ENCODE results near the gene SAMM50.

Gene SAMM50

GRCh38 chr22:44002324-44002723, 47.1 kb downstream of the SAMM50 start:
- POLR2A ChIA-PET = no interaction called here
- TF ChIP-seq PKNOX1 (IDR thresholded peaks at IDR 0.05) = no peak
- CTCF ChIA-PET = interaction anchor here (1.1 kb wide), 1 partner anchor 9 kb away, joined by 6 read pairs; no protein-coding TSS in a partner anchor
- DNase-seq (ENCODE audit: extremely low spot score) = no peak

GRCh38 chr22:44002997-44003396, 47.8 kb downstream of the SAMM50 start:
- TF ChIP-seq HDGF (IDR thresholded peaks at IDR 0.05; ENCODE audit: borderline replicate concordance) (no peak), ARNT (IDR thresholded peaks at IDR 0.05) (no peak), FOXK2 (IDR thresholded peaks at IDR 0.05) (no peak), LEF1 (IDR thresholded peaks at IDR 0.05; ENCODE audit: borderline replicate concordance) (no peak), BHLHE40 (IDR thresholded peaks at IDR 0.05; ENCODE audit: borderline replicate concordance) (no peak), ZNF384 (IDR thresholded peaks at IDR 0.05) (no peak), TARDBP (IDR thresholded peaks at IDR 0.05) (no peak), FOXA1 (IDR thresholded peaks at IDR 0.05) (no peak), NFRKB (IDR thresholded peaks at IDR 0.05) (no peak), ELF4 (IDR thresholded peaks at IDR 0.05) (no peak), CTBP1 (IDR thresholded peaks at IDR 0.05; ENCODE audit: borderline replicate concordance) (no peak), SUZ12 (IDR thresholded peaks at IDR 0.05) (no peak), L3MBTL2 (conservative IDR thresholded peaks at IDR 0.05) (no peak), FOXM1 (IDR thresholded peaks at IDR 0.05; ENCODE audit: borderline replicate concordance) (no peak), SP1 (IDR thresholded peaks at IDR 0.05) (no peak), PKNOX1 (IDR thresholded peaks at IDR 0.05) (no peak)
- ChIA-PET CTCF (interaction anchor here (0.9 to 1.1 kb wide), 2 partner anchors 10 to 83 kb away, joined by 3 to 6 read pairs; no protein-coding TSS in a partner anchor), POLR2A (no interaction called here)
- no peak for DNase-seq (ENCODE audit: extremely low spot score)

- ChIA-PET CTCF (interaction anchor here (0.7 to 1.4 kb wide), 5 partner anchors 10 to 619 kb away, joined by 3 to 6 read pairs (median 4); no protein-coding TSS in a partner anchor), POLR2A (no interaction called here)
- peak; percentile 48 for DNase-seq (ENCODE audit: extremely low spot score)
- TF ChIP-seq FOXA1 (IDR thresholded peaks at IDR 0.05) (no peak), NFRKB (IDR thresholded peaks at IDR 0.05) (no peak)
Observed at GRCh38 chr22:44003405-44004103, 48.3 kb downstream of the SAMM50 start.

GRCh38 chr22:44004104-44004460, 48.8 kb downstream of the SAMM50 start:
- TF ChIP-seq HDGF (IDR thresholded peaks at IDR 0.05; ENCODE audit: borderline replicate concordance) (no peak), ZNF384 (IDR thresholded peaks at IDR 0.05) (no peak), NFRKB (IDR thresholded peaks at IDR 0.05) (no peak), SUZ12 (IDR thresholded peaks at IDR 0.05) (no peak), TARDBP (IDR thresholded peaks at IDR 0.05) (no peak), FOXK2 (IDR thresholded peaks at IDR 0.05) (no peak), L3MBTL2 (conservative IDR thresholded peaks at IDR 0.05) (no peak), BHLHE40 (IDR thresholded peaks at IDR 0.05; ENCODE audit: borderline replicate concordance) (no peak), ELF4 (IDR thresholded peaks at IDR 0.05) (no peak), ARNT (IDR thresholded peaks at IDR 0.05) (no peak), PKNOX1 (IDR thresholded peaks at IDR 0.05) (no peak), FOXM1 (IDR thresholded peaks at IDR 0.05; ENCODE audit: borderline replicate concordance) (no peak), FOXA1 (IDR thresholded peaks at IDR 0.05) (no peak), LEF1 (IDR thresholded peaks at IDR 0.05; ENCODE audit: borderline replicate concordance) (no peak), SP1 (IDR thresholded peaks at IDR 0.05) (no peak), CTBP1 (IDR thresholded peaks at IDR 0.05; ENCODE audit: borderline replicate concordance) (no peak)
- no peak for DNase-seq (ENCODE audit: extremely low spot score)
- ChIA-PET POLR2A (no interaction called here), CTCF (interaction anchor here (0.7 to 1.4 kb wide), 3 partner anchors 11 to 618 kb away, joined by 4 to 6 read pairs (median 4); no protein-coding TSS in a partner anchor)

- no peak for TF ChIP-seq PKNOX1 (IDR thresholded peaks at IDR 0.05)
- no peak for TF ChIP-seq CTBP1 (IDR thresholded peaks at IDR 0.05; ENCODE audit: borderline replicate concordance)
- TF ChIP-seq TARDBP (IDR thresholded peaks at IDR 0.05) = no peak
- no peak for TF ChIP-seq BHLHE40 (IDR thresholded peaks at IDR 0.05; ENCODE audit: borderline replicate concordance)
- TF ChIP-seq HDGF (IDR thresholded peaks at IDR 0.05; ENCODE audit: borderline replicate concordance) = no peak
- no peak for TF ChIP-seq LEF1 (IDR thresholded peaks at IDR 0.05; ENCODE audit: borderline replicate concordance)
- no peak for TF ChIP-seq FOXK2 (IDR thresholded peaks at IDR 0.05)
- no peak for TF ChIP-seq FOXA1 (IDR thresholded peaks at IDR 0.05)
- no peak for TF ChIP-seq L3MBTL2 (conservative IDR thresholded peaks at IDR 0.05)
- TF ChIP-seq FOXM1 (IDR thresholded peaks at IDR 0.05; ENCODE audit: borderline replicate concordance) = no peak
- TF ChIP-seq SUZ12 (IDR thresholded peaks at IDR 0.05) = no peak
- TF ChIP-seq ARNT (IDR thresholded peaks at IDR 0.05) = no peak
- no peak for TF ChIP-seq NFRKB (IDR thresholded peaks at IDR 0.05)
- TF ChIP-seq SP1 (IDR thresholded peaks at IDR 0.05) = no peak
- TF ChIP-seq ZNF384 (IDR thresholded peaks at IDR 0.05) = no peak
- no peak for TF ChIP-seq ELF4 (IDR thresholded peaks at IDR 0.05)
- ChIA-PET CTCF (no interaction called here), POLR2A (interaction anchor here (1.4 kb wide), 1 partner anchor 19 kb away, joined by 4 read pairs; the partner anchor contains the start of gene PARVB)
- no peak for DNase-seq (ENCODE audit: extremely low spot score)
Observed at GRCh38 chr22:44005524-44005923, 50.3 kb downstream of the SAMM50 start.
